NCI-H1930 (cell line): ENCODE measurements around the gene STK11.
"Not testable (repeated sequence)": the region's sequence is repeated elsewhere in the genome, so short reads cannot be mapped to it uniquely, and the experiment has no call there.

Source experiments
- DNase-seq, 2 experiments: peaks; one replicate each; lab custom pipeline; 2025; lab: John Stamatoyannopoulos, UW

STK11 gene

DNA sequence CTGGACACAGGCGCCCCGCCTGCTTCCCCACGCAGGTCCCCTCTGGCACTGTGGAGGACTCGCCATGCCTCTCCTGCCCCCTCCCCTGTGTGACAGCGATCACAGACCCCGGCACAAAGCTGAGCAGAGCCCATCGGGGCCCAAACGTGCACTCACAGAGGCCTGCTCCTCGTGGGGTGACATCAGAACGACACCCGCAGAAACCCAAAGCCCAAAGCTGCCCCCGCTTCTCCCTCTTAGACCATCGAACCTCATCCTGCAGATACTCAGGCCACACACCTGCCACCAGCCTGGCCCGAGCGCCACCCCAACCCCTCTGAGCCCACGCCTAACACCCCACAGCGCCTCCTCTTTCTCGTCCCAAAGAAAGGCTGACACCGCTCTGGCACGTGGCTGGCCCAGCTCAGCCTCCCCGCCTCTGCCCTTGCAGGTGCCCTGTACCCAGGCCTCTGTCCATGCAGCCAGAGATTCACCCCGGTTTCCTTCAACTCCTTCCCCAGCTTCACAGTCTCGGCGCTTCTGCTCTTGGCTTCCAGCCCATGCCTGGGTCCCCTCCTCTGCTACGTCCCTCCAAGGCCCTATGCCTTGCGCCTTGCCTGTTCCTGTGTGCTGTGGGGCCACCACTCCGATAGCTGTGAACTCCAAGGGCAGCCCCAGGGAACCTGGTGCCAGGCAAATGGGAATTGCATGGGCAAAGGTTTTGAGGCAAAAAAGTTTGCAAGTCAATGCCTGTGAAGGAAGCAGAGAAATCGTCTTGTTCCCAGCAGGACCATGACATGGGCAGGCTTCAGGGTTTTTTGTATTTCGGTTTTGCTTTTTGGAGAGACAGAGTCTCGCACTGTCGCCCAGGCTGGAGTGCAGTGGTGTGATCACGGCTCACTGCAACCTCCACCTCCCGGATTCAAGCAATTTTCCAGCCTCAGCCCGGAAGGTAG lies 33.1 kb downstream of the STK11 start:
- no peak for DNase-seq

- no peak for DNase-seq
These were observed 33.8 kb downstream of the STK11 start for GRCh38 chr19:1239420-1239795.

GRCh38 chr19:1239796-1240737 lies 34.5 kb downstream of the STK11 start:
- DNase-seq: peak; percentile 79 to 93

GRCh38 chr19:1240925-1241324 lies 35.3 kb downstream of the STK11 start:
- DNase-seq: no peak

GRCh38 chr19:1241417-1242095 lies 36.0 kb downstream of the STK11 start, which contains the start of gene ATP5F1D:
ATP5F1D (plus strand) TSS chr19:1241751; CDS start chr19:1241851, 100 bp downstream.
- DNase-seq: peak; percentile 65 to 89

DNA sequence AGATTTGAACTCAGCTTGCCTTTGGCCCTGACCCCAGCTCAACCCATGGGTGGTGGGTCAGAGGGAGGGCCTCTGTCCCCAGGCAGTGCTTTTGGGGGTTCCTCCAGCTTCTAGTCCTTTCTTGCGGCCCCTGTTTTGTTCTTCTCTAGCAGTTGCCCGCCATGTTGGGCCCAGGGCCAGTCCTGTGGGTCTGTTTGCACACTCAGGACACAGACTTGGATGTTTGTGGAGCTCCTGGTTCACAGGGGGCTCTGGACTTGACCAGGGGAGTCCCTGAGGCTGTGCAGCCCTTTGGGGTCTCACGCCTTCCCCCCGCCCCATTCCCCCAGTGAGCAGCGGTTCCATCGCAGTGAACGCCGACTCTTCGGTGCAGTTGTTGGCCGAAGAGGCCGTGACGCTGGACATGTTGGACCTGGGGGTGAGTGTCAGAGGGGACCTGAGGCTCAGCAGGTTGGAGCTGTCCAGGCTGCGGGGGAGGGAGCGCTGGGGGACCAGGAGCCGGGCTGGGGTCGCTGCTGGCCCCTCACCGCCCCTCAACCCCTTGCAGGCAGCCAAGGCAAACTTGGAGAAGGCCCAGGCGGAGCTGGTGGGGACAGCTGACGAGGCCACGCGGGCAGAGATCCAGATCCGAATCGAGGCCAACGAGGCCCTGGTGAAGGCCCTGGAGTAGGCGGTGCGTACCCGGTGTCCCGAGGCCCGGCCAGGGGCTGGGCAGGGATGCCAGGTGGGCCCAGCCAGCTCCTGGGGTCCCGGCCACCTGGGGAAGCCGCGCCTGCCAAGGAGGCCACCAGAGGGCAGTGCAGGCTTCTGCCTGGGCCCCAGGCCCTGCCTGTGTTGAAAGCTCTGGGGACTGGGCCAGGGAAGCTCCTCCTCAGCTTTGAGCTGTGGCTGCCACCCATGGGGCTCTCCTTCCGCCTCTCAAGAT lies 38.5 kb downstream of the STK11 start:
- DNase-seq: peak; percentile 35 to 55

- no peak for DNase-seq
These were observed 39.3 kb downstream of the STK11 start for GRCh38 chr19:1244693-1245451.

DNA sequence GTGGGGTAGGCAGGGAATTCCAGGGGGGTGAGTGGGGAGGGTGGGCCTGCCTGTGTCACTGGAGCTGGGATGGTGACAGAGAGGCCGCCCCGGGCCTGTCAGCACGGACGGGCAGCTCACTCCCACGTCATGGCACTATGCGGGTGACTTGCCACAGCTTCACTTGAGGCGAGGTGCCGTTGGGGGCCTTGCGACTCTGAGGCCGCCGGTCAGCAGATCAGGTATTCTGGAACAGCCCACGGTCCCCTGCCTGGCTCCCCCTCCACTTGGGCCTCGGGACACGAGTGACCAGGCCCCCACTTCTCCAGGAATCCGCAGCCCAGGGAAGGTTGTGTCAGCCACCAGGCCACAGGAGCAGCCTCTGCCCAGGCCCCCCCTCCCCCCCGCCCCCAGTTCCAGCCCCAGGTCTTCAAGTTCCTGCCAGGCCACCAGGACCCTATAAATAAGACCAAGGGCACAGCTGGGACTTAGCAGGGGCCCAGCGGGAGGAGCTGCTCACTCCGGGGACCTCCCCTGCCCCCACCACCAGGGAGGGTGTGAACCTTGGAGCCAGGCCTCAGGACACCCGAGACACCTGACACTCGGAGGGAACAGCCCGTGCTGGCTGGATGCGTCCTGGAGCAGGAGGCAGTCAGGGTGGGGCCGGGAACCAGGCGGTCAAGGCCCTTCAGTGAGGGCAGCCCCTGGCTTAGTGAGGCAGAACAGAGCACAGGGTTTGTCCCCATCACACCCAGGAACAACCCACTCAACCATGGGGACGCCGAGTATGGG lies 40.1 kb downstream of the STK11 start:
- DNase-seq: no peak

- DNase-seq: not testable (repeated sequence)
These were observed 40.9 kb downstream of the STK11 start for GRCh38 chr19:1246265-1247087.

DNA sequence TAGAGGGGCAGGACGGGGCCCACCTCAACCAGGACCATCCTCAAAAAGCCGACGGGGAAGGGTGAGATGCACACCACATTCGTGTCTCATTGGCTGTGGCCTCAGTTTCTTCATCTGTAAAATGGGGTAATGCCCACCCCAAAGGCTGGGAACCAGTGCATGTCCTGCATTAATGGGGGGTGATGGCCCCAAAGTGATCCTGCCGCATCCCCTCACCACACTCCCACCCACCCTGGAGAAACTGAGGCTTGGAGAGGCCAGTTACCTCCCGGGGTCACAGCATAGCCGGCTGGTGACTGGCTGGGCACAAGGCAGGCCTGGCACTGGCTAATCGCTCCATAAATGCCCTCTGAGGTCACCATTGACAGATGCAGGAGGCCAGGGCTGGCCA lies 42.2 kb downstream of the STK11 start:
- DNase-seq: no peak

DNA sequence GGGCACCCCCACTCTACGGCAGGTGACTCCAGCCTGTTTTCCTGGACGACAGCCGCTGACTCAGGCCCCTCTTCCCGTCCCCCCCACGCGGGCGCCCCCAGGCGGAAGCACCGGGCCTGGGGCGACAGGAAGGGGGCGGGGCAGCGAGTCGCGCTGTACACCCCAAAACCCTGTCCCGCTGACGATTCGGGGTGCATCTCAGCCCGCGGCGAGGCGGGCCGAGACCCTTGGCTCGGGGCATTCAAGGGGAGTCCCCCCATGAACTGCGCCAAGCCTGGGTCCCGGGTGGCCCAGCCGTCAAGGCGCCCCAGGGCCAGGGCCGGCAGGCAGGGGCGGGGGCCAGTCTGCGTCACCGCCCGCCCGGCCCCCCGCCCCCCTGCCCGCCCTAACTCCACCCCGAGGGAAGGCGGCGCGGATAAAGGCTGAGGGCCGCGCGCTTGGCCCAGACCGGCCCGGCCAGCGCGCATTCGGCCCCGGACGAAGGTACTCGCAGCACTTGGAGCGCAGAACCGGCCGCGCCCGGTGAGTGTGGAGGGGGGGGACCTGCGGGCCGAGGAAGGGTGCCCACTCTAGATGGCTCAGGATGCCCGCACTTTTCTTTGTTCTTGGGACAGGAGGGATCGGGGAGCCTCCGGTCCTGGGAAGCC lies 42.7 kb downstream of the STK11 start, which contains the start of gene MIDN:
Gene MIDN, plus strand, starts transcription at position 445 of the 647 bp plus-strand sequence. CDS start 1,714 bp downstream, outside the sequence.
- peak; percentile 52 to 71 for DNase-seq

DNA sequence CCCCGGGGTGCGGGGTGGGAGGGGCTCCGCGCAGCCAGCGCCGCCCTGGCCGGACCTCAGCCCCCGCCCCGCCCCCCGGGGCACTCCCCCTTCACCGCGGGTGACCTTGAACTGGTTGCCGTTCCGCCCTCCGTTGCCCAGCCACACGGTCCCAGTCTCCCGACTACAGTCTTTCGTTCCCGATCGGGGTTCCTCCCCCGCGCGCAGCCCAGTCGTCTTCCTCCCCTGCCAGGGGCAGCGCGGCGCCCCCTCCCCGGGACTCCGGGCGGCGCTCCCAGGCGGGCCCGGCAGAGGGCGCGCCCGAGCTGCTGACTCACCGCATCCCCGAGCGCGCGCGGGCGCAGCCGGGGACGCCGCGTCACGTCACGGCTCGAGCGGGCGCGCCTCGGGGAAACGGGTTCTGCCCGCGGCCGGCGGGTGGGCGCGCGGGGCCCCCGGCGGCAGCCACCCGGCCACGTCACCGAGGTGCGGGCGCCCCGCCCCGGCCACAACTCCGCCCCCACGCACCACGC lies 43.3 kb downstream of the STK11 start:
- peak; percentile 79 to 88 for DNase-seq

GRCh38 chr19:1249298-1249989 lies 43.9 kb downstream of the STK11 start:
- peak; percentile 77 to 82 for DNase-seq

- DNase-seq: no peak
These were observed 44.4 kb downstream of the STK11 start for GRCh38 chr19:1249990-1250436.

- peak in 1 of 2 experiments; percentile 21 for DNase-seq
These were observed 45.1 kb downstream of the STK11 start for GRCh38 chr19:1250437-1251260.
